Activated CD8-positive, alpha-beta memory T cell treated with anti-CD3 and anti-CD28 coated beads for 48 hours (primary cell): Measurements from ENCODE around the gene MON2.
"Not testable (repeated sequence)": the region's sequence is repeated elsewhere in the genome, so short reads cannot be mapped to it uniquely, and the experiment has no call there.

ENCODE experiments used
- DNase-seq, 3 experiments: peaks; one replicate each; pipeline ENCODE4 v3.0.0-alpha.2; 2020; ENCODE audit warnings: low read depth in 2 of 3, low spot score in 2 of 3

The MON2 gene

GRCh38 chr12:62542814-62543213 lies 76.2 kb downstream of the MON2 start:
- DNase-seq: no peak

GRCh38 chr12:62543324-62543723 lies 76.7 kb downstream of the MON2 start:
- DNase-seq: no peak

GRCh38 chr12:62543741-62544140 lies 77.1 kb downstream of the MON2 start:
- no peak for DNase-seq

GRCh38 chr12:62552906-62553556 lies 86.4 kb downstream of the MON2 start:
- no peak for DNase-seq

GRCh38 chr12:62559366-62559765 lies 92.7 kb downstream of the MON2 start:
- DNase-seq: not testable (repeated sequence)

GRCh38 chr12:62562846-62563245 lies 96.2 kb downstream of the MON2 start:
- no peak for DNase-seq

GRCh38 chr12:62575036-62575435 lies 108.4 kb downstream of the MON2 start:
- no peak for DNase-seq

- DNase-seq: no peak
Measured at GRCh38 chr12:62576503-62576902, 109.9 kb downstream of the MON2 start.

- no peak for DNase-seq
Measured at GRCh38 chr12:62578726-62579125, 112.1 kb downstream of the MON2 start.

- DNase-seq: no peak
Measured at GRCh38 chr12:62581288-62582064, 114.8 kb downstream of the MON2 start.

- no peak for DNase-seq
Measured at GRCh38 chr12:62582065-62582366, 115.4 kb downstream of the MON2 start.

- DNase-seq: no peak
Measured at GRCh38 chr12:62584619-62585018, 118.0 kb downstream of the MON2 start.

GRCh38 chr12:62586850-62587249 lies 120.2 kb downstream of the MON2 start:
- DNase-seq: no peak

- no peak for DNase-seq
Measured at GRCh38 chr12:62588916-62589315, 122.3 kb downstream of the MON2 start.

- no peak for DNase-seq
Measured at GRCh38 chr12:62597253-62597652, 130.6 kb downstream of the MON2 start.

GRCh38 chr12:62598846-62599245 lies 132.2 kb downstream of the MON2 start:
- no peak for DNase-seq

GRCh38 chr12:62599854-62600437 lies 133.3 kb downstream of the MON2 start:
- no peak for DNase-seq

GRCh38 chr12:62601765-62602164 lies 135.1 kb downstream of the MON2 start:
- DNase-seq: no peak

GRCh38 chr12:62602255-62603060 lies 135.8 kb downstream of the MON2 start:
- peak; percentile 77 to 90 (median 77) for DNase-seq

- peak; percentile 59 to 64 (median 60) for DNase-seq
Measured at GRCh38 chr12:62603061-62603810, 136.6 kb downstream of the MON2 start.

GRCh38 chr12:62603811-62604098 lies 137.1 kb downstream of the MON2 start:
- no peak for DNase-seq
